HEK293T (cell line): ENCODE results near the gene AOPEP.

ENCODE experiments used
- CTCF ChIA-PET: fragments of 350-600 bp; formaldehyde crosslinking; extraction: SDS; loops from one replicate; lab custom pipeline; 2021; ENCODE audit warnings: antibody characterized with exemption, inconsistent platforms; lab: Yijun Ruan, JAX
- POLR2A ChIA-PET: fragments of 350-600 bp; formaldehyde crosslinking; extraction: SDS; loops from one replicate; lab custom pipeline; 2020; ENCODE audit warnings: antibody characterized with exemption, inconsistent platforms; lab: Yijun Ruan, JAX
- DNase-seq: peaks from one replicate; pipeline ENCODE4 v3.0.0; 2012; ENCODE audit warnings: mixed read lengths; ENCODE audit errors: extremely low spot score
- ARNT ChIP-seq: fragments of 450-650 bp; IDR thresholded peaks from 2 replicates; pipeline ENCODE4 v1.6.1; 2017; ENCODE audit warnings: mild to moderate bottlenecking
- BHLHE40 ChIP-seq: fragments of 450-650 bp; IDR thresholded peaks from 2 replicates; pipeline ENCODE4 v1.6.1; 2016; ENCODE audit warnings: mild to moderate bottlenecking, moderate library complexity, borderline replicate concordance
- CTBP1 ChIP-seq: fragments of 450-650 bp; IDR thresholded peaks from 2 replicates; pipeline ENCODE4 v1.6.1; 2016; ENCODE audit warnings: borderline replicate concordance
- ELF4 ChIP-seq: fragments of 450-650 bp; IDR thresholded peaks from 2 replicates; pipeline ENCODE4 v1.6.1; 2017; ENCODE audit warnings: antibody characterized with exemption
- FOXA1 ChIP-seq: fragments of 450-650 bp; IDR thresholded peaks from 2 replicates; pipeline ENCODE4 v1.6.1; 2016; ENCODE audit warnings: mild to moderate bottlenecking
- FOXK2 ChIP-seq: fragments of 450-650 bp; IDR thresholded peaks from 2 replicates; pipeline ENCODE4 v1.6.1; 2016; ENCODE audit warnings: mild to moderate bottlenecking
- FOXM1 ChIP-seq: fragments of 450-650 bp; IDR thresholded peaks from 2 replicates; pipeline ENCODE4 v1.6.1; 2017; ENCODE audit warnings: mild to moderate bottlenecking, borderline replicate concordance
- HDGF ChIP-seq: fragments of 450-650 bp; IDR thresholded peaks from 2 replicates; pipeline ENCODE4 v1.6.1; 2017; ENCODE audit warnings: antibody characterized with exemption, borderline replicate concordance
- L3MBTL2 ChIP-seq: fragments of 450-650 bp; conservative IDR thresholded peaks from 2 replicates; pipeline ENCODE4 v1.6.1; 2016; ENCODE audit warnings: mild to moderate bottlenecking
- LEF1 ChIP-seq: fragments of 450-650 bp; IDR thresholded peaks from 2 replicates; pipeline ENCODE4 v1.6.1; 2017; ENCODE audit warnings: mild to moderate bottlenecking, borderline replicate concordance
- NFRKB ChIP-seq: fragments of 450-650 bp; IDR thresholded peaks from 2 replicates; pipeline ENCODE4 v1.6.1; 2016; ENCODE audit warnings: mild to moderate bottlenecking, moderate library complexity
- PKNOX1 ChIP-seq: fragments of 450-650 bp; IDR thresholded peaks from 2 replicates; pipeline ENCODE4 v1.6.1; 2016
- SP1 ChIP-seq: fragments of 450-650 bp; IDR thresholded peaks from 2 replicates; pipeline ENCODE4 v1.6.1; 2017
- SUZ12 ChIP-seq: fragments of 450-650 bp; IDR thresholded peaks from 2 replicates; pipeline ENCODE4 v1.6.1; 2016; ENCODE audit warnings: mild to moderate bottlenecking
- TARDBP ChIP-seq: fragments of 450-650 bp; IDR thresholded peaks from 2 replicates; pipeline ENCODE4 v1.6.1; 2016
- ZNF384 ChIP-seq: fragments of 450-650 bp; IDR thresholded peaks from 2 replicates; pipeline ENCODE4 v1.6.1; 2016

Gene AOPEP

GRCh38 chr9:94979904-94980507, 253.5 kb downstream of the AOPEP start:
- TF ChIP-seq CTBP1 (no peak), HDGF (no peak), LEF1 (no peak), ELF4 (no peak), ARNT (no peak), L3MBTL2 (no peak), FOXA1 (no peak), ZNF384 (no peak), TARDBP (no peak)
- DNase-seq, result no peak
- ChIA-PET POLR2A (no interaction called here), CTCF (interaction anchor here (1.3 kb wide), 1 partner anchor 148 kb away, joined by 4 read pairs; no protein-coding TSS in a partner anchor)

- ChIA-PET POLR2A (no interaction called here), CTCF (no interaction called here)
- TF ChIP-seq PKNOX1 (peak; percentile 50), FOXK2 (no peak)
- peak; percentile 35 for DNase-seq
Observed at GRCh38 chr9:94980947-94981722, 254.6 kb downstream of the AOPEP start.

GRCh38 chr9:94981723-94982090, 255.2 kb downstream of the AOPEP start:
- POLR2A ChIA-PET, result no interaction called here
- CTCF ChIA-PET, result no interaction called here
- DNase-seq, result no peak
- TF ChIP-seq FOXK2, result no peak
- no peak for TF ChIP-seq SUZ12

- ChIA-PET CTCF (interaction anchor here (0.7 kb wide), 1 partner anchor 116 kb away, joined by 3 read pairs; no protein-coding TSS in a partner anchor), POLR2A (no interaction called here)
- TF ChIP-seq ARNT, result no peak
- TF ChIP-seq TARDBP, result no peak
- no peak for TF ChIP-seq FOXA1
- no peak for TF ChIP-seq FOXK2
- no peak for TF ChIP-seq CTBP1
- no peak for TF ChIP-seq ELF4
- no peak for DNase-seq
Observed at GRCh38 chr9:94982211-94982610, 255.7 kb downstream of the AOPEP start.

- no peak for DNase-seq
- TF ChIP-seq TARDBP (no peak), L3MBTL2 (no peak), NFRKB (no peak), CTBP1 (no peak), LEF1 (no peak), ELF4 (no peak), SP1 (no peak), ARNT (no peak), FOXA1 (no peak), BHLHE40 (no peak), HDGF (no peak)
- POLR2A ChIA-PET, result no interaction called here
- CTCF ChIA-PET, result no interaction called here
Observed at GRCh38 chr9:94983552-94983951, 257.1 kb downstream of the AOPEP start.

GRCh38 chr9:94984891-94985476, 258.5 kb downstream of the AOPEP start:
- ChIA-PET CTCF (no interaction called here), POLR2A (no interaction called here)
- no peak for DNase-seq
- TF ChIP-seq PKNOX1 (no peak), SP1 (no peak), SUZ12 (no peak), HDGF (no peak), FOXA1 (no peak), LEF1 (no peak), FOXM1 (no peak), ELF4 (no peak), BHLHE40 (no peak), ARNT (no peak), TARDBP (no peak), CTBP1 (no peak), FOXK2 (no peak), NFRKB (no peak), ZNF384 (no peak), L3MBTL2 (no peak)

GRCh38 chr9:94985649-94986048, 259.1 kb downstream of the AOPEP start:
- ChIA-PET POLR2A (no interaction called here), CTCF (no interaction called here)
- DNase-seq, result no peak
- TF ChIP-seq TARDBP (no peak), ZNF384 (no peak), ARNT (no peak), CTBP1 (no peak), FOXA1 (no peak), HDGF (no peak), BHLHE40 (no peak), LEF1 (no peak), FOXM1 (no peak), FOXK2 (no peak), ELF4 (no peak), PKNOX1 (no peak), SUZ12 (no peak), L3MBTL2 (no peak), SP1 (no peak)
